IPS DF 6.9 (cell line): Measurements from ENCODE around the gene ALDH1A3.

Source experiments
- DNase-seq: peaks from one replicate; pipeline ENCODE4 v3.0.0-alpha.2; 2013; ENCODE audit warnings: low read depth, low spot score
- H3K27ac ChIP-seq: one replicate; pipeline ENCODE4 v1.5.1; 2013; ENCODE audit warnings: low read length, control low read depth
- H3K27me3 ChIP-seq: 2 replicates; pipeline ENCODE4 v1.6.1; 2013; ENCODE audit warnings: mild to moderate bottlenecking, low read length; ENCODE audit not compliant: control insufficient read depth, insufficient read depth
- H3K36me3 ChIP-seq: 2 replicates; pipeline ENCODE4 v1.6.1; 2013; ENCODE audit warnings: low read length; ENCODE audit not compliant: control insufficient read depth, insufficient read depth
- H3K4me1 ChIP-seq: 2 replicates; pipeline ENCODE4 v1.6.1; 2013; ENCODE audit warnings: low read length; ENCODE audit not compliant: control insufficient read depth, insufficient read depth
- H3K4me3 ChIP-seq: 2 replicates; pipeline ENCODE4 v1.5.1; 2013; ENCODE audit warnings: mild to moderate bottlenecking, low read length
- H3K9me3 ChIP-seq: 2 replicates; pipeline ENCODE4 v1.6.1; 2013; ENCODE audit warnings: low read length, inconsistent platforms; ENCODE audit not compliant: control insufficient read depth, insufficient read depth
- WGBS: extraction: QIAGEN DNeasy Blood & Tissue Kit; methylation state at CpG from one replicate; pipeline ENCODE4 v1.1.7; 2013; ENCODE audit warnings: mixed read lengths, missing lambda C conversion rate; ENCODE audit not compliant: insufficient read length, insufficient coverage; 5-methylcytosine and 5-hydroxymethylcytosine counted together

ALDH1A3 gene

GRCh38 chr15:100902436-100903167 is 23.0 kb downstream of the ALDH1A3 start:
- DNase-seq, result no peak
- H3K4me3 ChIP-seq, result no peak overlapping the region

GRCh38 chr15:100903168-100903554 is 23.5 kb downstream of the ALDH1A3 start:
- no peaks in the 10 kb centered on the region for H3K27me3 ChIP-seq
- DNase-seq, result no peak
- H3K4me3 ChIP-seq, result no peak overlapping the region
- no CpG with 5 or more reads among the region's 3 CpGs for WGBS
- H3K4me1 ChIP-seq, result no peaks in the 10 kb centered on the region
- H3K9me3 ChIP-seq, result no peaks in the 10 kb centered on the region
- no peaks in the 10 kb centered on the region for H3K36me3 ChIP-seq
- H3K27ac ChIP-seq, result no peak overlapping the region

More at GRCh38 chr15:100902436-100903167, 23.0 kb downstream of the ALDH1A3 start:
- no peak overlapping the region for H3K27ac ChIP-seq
- no peaks in the 10 kb centered on the region for H3K27me3 ChIP-seq
- no CpG with 5 or more reads among the region's 22 CpGs for WGBS
- H3K9me3 ChIP-seq, result no peaks in the 10 kb centered on the region
- no peaks in the 10 kb centered on the region for H3K4me1 ChIP-seq
- no peaks in the 10 kb centered on the region for H3K36me3 ChIP-seq

- no peak overlapping the region for H3K4me3 ChIP-seq
- H3K36me3 ChIP-seq, result no peaks in the 10 kb centered on the region
- no peaks in the 10 kb centered on the region for H3K9me3 ChIP-seq
- no CpG with 5 or more reads among the region's 8 CpGs for WGBS
- H3K27ac ChIP-seq, result no peak overlapping the region
- no peak for DNase-seq
- H3K4me1 ChIP-seq, result peaks cover 2% of the 10 kb centered on the region; the same call in 1 of the 2 replicates
- H3K27me3 ChIP-seq, result no peaks in the 10 kb centered on the region
These were observed 26.2 kb downstream of the ALDH1A3 start for GRCh38 chr15:100905850-100906249.

GRCh38 chr15:100908466-100908865 is 28.8 kb downstream of the ALDH1A3 start:
- H3K4me1 ChIP-seq, result peaks cover 2% of the 10 kb centered on the region; the same call in 1 of the 2 replicates
- WGBS, result no CpG with 5 or more reads among the region's 6 CpGs
- no peak for DNase-seq
- no peaks in the 10 kb centered on the region for H3K9me3 ChIP-seq
- no peaks in the 10 kb centered on the region for H3K36me3 ChIP-seq
- no peak overlapping the region for H3K4me3 ChIP-seq
- no peak overlapping the region for H3K27ac ChIP-seq
- H3K27me3 ChIP-seq, result no peaks in the 10 kb centered on the region

GRCh38 chr15:100909565-100909964 is 29.9 kb downstream of the ALDH1A3 start:
- H3K9me3 ChIP-seq, result no peaks in the 10 kb centered on the region
- no peak overlapping the region for H3K4me3 ChIP-seq
- peaks cover 2% of the 10 kb centered on the region; the same call in 1 of the 2 replicates for H3K4me1 ChIP-seq
- WGBS, result no CpG with 5 or more reads among the region's 4 CpGs
- no peaks in the 10 kb centered on the region for H3K36me3 ChIP-seq
- H3K27me3 ChIP-seq, result no peaks in the 10 kb centered on the region
- no peak overlapping the region for H3K27ac ChIP-seq
- DNase-seq, result no peak

GRCh38 chr15:100909989-100910955 is 30.6 kb downstream of the ALDH1A3 start:
- no peak overlapping the region for H3K4me3 ChIP-seq
- H3K27ac ChIP-seq, result no peak overlapping the region
- no CpG with 5 or more reads among the region's 12 CpGs for WGBS
- H3K4me1 ChIP-seq, result peaks cover 2% of the 10 kb centered on the region; the same call in 1 of the 2 replicates
- no peaks in the 10 kb centered on the region for H3K9me3 ChIP-seq
- H3K36me3 ChIP-seq, result no peaks in the 10 kb centered on the region
- no peaks in the 10 kb centered on the region for H3K27me3 ChIP-seq
- DNase-seq, result no peak

- H3K4me3 ChIP-seq, result no peak overlapping the region
- no peak for DNase-seq
- no peak overlapping the region for H3K27ac ChIP-seq
- peaks cover 2% of the 10 kb centered on the region; the same call in 1 of the 2 replicates for H3K4me1 ChIP-seq
- no CpG with 5 or more reads among the region's 10 CpGs for WGBS
- no peaks in the 10 kb centered on the region for H3K27me3 ChIP-seq
- no peaks in the 10 kb centered on the region for H3K36me3 ChIP-seq
- H3K9me3 ChIP-seq, result no peaks in the 10 kb centered on the region
These were observed 31.5 kb downstream of the ALDH1A3 start for GRCh38 chr15:100911086-100911485.

GRCh38 chr15:100913961-100914360 is 34.3 kb downstream of the ALDH1A3 start:
- Histone ChIP-seq H3K27me3 (peaks cover 12% of the 10 kb centered on the region), H3K36me3 (no peaks in the 10 kb centered on the region)

GRCh38 chr15:100914876-100915275 is 35.2 kb downstream of the ALDH1A3 start:
- Histone ChIP-seq H3K36me3 (no peaks in the 10 kb centered on the region), H3K9me3 (no peaks in the 10 kb centered on the region), H3K4me1 (peaks cover 2% of the 10 kb centered on the region), H3K27me3 (peaks cover 16% of the 10 kb centered on the region), H3K27ac (no peak overlapping the region), H3K4me3 (no peak overlapping the region)
- no peak for DNase-seq
- WGBS, result no CpG with 5 or more reads among the region's 6 CpGs

More at GRCh38 chr15:100913961-100914360, 34.3 kb downstream of the ALDH1A3 start:
- H3K9me3 ChIP-seq, result no peaks in the 10 kb centered on the region
- H3K27ac ChIP-seq, result no peak overlapping the region
- WGBS, result no CpG with 5 or more reads among the region's 4 CpGs
- peaks cover 2% of the 10 kb centered on the region; the same call in 1 of the 2 replicates for H3K4me1 ChIP-seq
- no peak for DNase-seq
- no peak overlapping the region for H3K4me3 ChIP-seq

- Histone ChIP-seq H3K4me3 (peak overlapping the region; percentile 41; the same call in 1 of the 2 replicates), H3K36me3 (no peaks in the 10 kb centered on the region), H3K4me1 (peaks cover 2% of the 10 kb centered on the region; the same call in 1 of the 2 replicates), H3K27me3 (peaks cover 33% of the 10 kb centered on the region), H3K27ac (no peak overlapping the region), H3K9me3 (no peaks in the 10 kb centered on the region)
- DNase-seq, result peak; percentile 54
- no CpG with 5 or more reads among the region's 42 CpGs for WGBS
These were observed 38.5 kb downstream of the ALDH1A3 start for GRCh38 chr15:100918034-100918689.
